Upper lobe of left lung (tissue), 4 donors: ENCODE measurements around the gene DDX6.

ENCODE experiments used
- CTCF ChIP-seq, 6 experiments: fragments of 450-650 bp in 4 of 6; fragments of 200-600 bp in 2 of 6; sonication (generic) in 2 of 6; IDR thresholded peaks; one replicate each; pipeline ENCODE4 v1.5.1; 2016 to 2019; ENCODE audit warnings: antibody characterized with exemption in 6 of 6
- EP300 ChIP-seq, 4 donors: sonication (generic); formaldehyde crosslinking; IDR thresholded peaks; one replicate each; pipeline ENCODE4 v1.5.1; 2017; ENCODE audit warnings: antibody characterized with exemption in 4 of 4, control low read depth in 2 of 4
- POLR2A ChIP-seq, 4 donors: fragments of 450-650 bp; IDR thresholded peaks; one replicate each; pipeline ENCODE4 v1.5.1; 2016 to 2017; ENCODE audit warnings: antibody characterized with exemption in 4 of 4, mild to moderate bottlenecking in 2 of 4

GRCh38 chr11:118771547-118772288 is 19.2 kb downstream of the DDX6 start:
- TF ChIP-seq POLR2A (IDR thresholded peaks at IDR 0.05) (no peak), CTCF (IDR thresholded peaks at IDR 0.05) (no peak), EP300 (IDR thresholded peaks at IDR 0.05) (no peak)
